HG02763 (cell line): ENCODE measurements around the gene ACOX3.
"Not testable (repeated sequence)": the region's sequence is repeated elsewhere in the genome, so short reads cannot be mapped to it uniquely, and the experiment has no call there.

ENCODE experiments used
- ATAC-seq: cut with Tn5 transposase; IDR thresholded peaks from one replicate; pipeline ENCODE4 v1.9.1; 2021; ENCODE audit warnings: mild to moderate bottlenecking, moderate library complexity; ENCODE audit not compliant: unreplicated experiment

ACOX3 gene

GRCh38 chr4:8391071-8391470 is 49.5 kb downstream of the ACOX3 start:
- ATAC-seq, result no peak

GRCh38 chr4:8390577-8390976 is 49.9 kb downstream of the ACOX3 start:
- no peak for ATAC-seq

- ATAC-seq, result no peak
Observed at GRCh38 chr4:8388528-8388870, 52.0 kb downstream of the ACOX3 start.

- no peak for ATAC-seq
Observed at GRCh38 chr4:8387615-8388527, 52.7 kb downstream of the ACOX3 start.

GRCh38 chr4:8387194-8387593 is 53.3 kb downstream of the ACOX3 start:
- no peak for ATAC-seq

- ATAC-seq, result no peak
Observed at GRCh38 chr4:8386731-8387130, 53.8 kb downstream of the ACOX3 start.

- not testable (repeated sequence) for ATAC-seq
Observed at GRCh38 chr4:8386131-8386530, 54.4 kb downstream of the ACOX3 start.

- ATAC-seq, result no peak
Observed at GRCh38 chr4:8385611-8386010, 54.9 kb downstream of the ACOX3 start.

GRCh38 chr4:8385106-8385505 is 55.4 kb downstream of the ACOX3 start:
- ATAC-seq, result no peak

GRCh38 chr4:8384397-8385060 is 56.0 kb downstream of the ACOX3 start:
- no peak for ATAC-seq

GRCh38 chr4:8383451-8384160 is 56.9 kb downstream of the ACOX3 start:
- ATAC-seq, result no peak

GRCh38 chr4:8383016-8383415 is 57.5 kb downstream of the ACOX3 start:
- ATAC-seq, result no peak

GRCh38 chr4:8381814-8382581 is 58.5 kb downstream of the ACOX3 start:
- ATAC-seq, result no peak

- no peak for ATAC-seq
Observed at GRCh38 chr4:8380511-8381415, 59.8 kb downstream of the ACOX3 start.

- ATAC-seq, result no peak
Observed at GRCh38 chr4:8379771-8380170, 60.8 kb downstream of the ACOX3 start.

GRCh38 chr4:8379281-8379680 is 61.2 kb downstream of the ACOX3 start:
- ATAC-seq, result no peak

- no peak for ATAC-seq
Observed at GRCh38 chr4:8378776-8379175, 61.7 kb downstream of the ACOX3 start.

- no peak for ATAC-seq
Observed at GRCh38 chr4:8378101-8378724, 62.3 kb downstream of the ACOX3 start.
